Measurements from ENCODE around the gene ASMTL. TPM values are rescaled to one million over a fixed set of nuclear protein-coding genes. Genes with fewer than 3 reads are reported as not detected.

ASMTL gene
- total and polyA plus RNA-seq, 2 of the 13 experiments (the other 11 are each of a cell fraction or from before 2014, with no cell fraction given): 5.6 to 16.3 TPM

DNA sequence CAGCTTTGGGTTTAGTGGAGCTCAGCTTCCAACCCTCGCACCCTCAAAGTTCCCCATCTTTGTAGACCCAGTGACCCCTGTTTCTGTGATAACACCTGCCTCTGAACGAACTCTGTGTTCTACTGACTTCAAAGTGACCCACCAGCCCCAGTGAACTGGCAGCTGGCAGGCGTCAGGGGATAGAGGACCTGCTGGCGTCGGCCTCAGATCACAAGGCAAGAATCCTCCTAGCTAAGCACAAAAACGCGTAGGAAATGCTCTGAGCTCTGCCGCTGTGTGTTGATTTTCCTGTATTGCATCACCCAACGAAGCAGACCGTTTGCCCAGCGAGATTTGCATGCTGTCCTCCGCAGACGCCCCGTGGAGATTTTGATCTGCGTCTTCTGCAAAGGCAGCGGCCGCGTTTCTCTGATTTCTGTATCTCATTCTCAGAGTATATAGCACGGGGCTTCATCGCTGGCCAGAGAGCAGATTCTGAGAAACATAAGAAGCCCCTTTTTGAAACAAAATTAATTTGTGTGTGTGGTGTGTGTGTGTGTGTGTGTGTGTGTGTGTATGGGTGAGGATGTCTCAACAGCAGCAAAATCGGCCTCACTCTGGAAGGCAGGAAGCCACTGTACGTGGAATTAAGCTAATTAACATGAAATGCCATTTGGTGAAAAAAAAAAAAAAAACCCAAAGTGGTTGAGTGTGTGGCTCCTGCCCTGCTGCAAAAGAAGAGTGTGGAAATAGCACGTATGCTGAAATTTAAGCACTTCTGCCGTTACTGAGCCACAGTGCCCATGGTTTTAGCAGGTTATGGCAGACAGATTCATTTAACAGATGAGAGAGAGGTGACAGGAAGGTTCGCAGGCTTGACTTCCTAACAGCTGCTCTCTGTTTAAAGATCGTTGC is 29.2 kb upstream of the ASMTL start (continued):
- TF ChIP-seq ZNF558 (CRISPR knock-in tag; IDR thresholded peaks at IDR 0.05; ENCODE audit: borderline replicate concordance) (no peak), ZFYVE20 (CRISPR knock-in tag; IDR thresholded peaks at IDR 0.05; ENCODE audit: borderline replicate concordance, low read depth) (no peak), ZNF749 (CRISPR knock-in tag; IDR thresholded peaks at IDR 0.05; ENCODE audit: borderline replicate concordance) (0 out of 2 replicates have a peak, but pooled peaks have one; percentile 68), CHCHD3 (CRISPR knock-in tag; IDR thresholded peaks at IDR 0.05) (no peak), TBL1XR1 (IDR thresholded peaks at IDR 0.05; ENCODE audit: borderline replicate concordance, low read length, partially characterized antibody) (peak; percentile 25), SCMH1 (CRISPR knock-in tag; IDR thresholded peaks at IDR 0.05; ENCODE audit: borderline replicate concordance) (no peak), SMAD9 (CRISPR knock-in tag; IDR thresholded peaks at IDR 0.05) (no peak), RBAK (CRISPR knock-in tag; IDR thresholded peaks at IDR 0.05) (no peak), CC2D1A (CRISPR knock-in tag; IDR thresholded peaks at IDR 0.05) (no peak), ZNF292 (CRISPR knock-in tag; IDR thresholded peaks at IDR 0.05; ENCODE audit: borderline replicate concordance, low read depth) (peak; percentile 95; the same call in 1 of the 2 replicates), ZBTB38 (CRISPR knock-in tag; IDR thresholded peaks at IDR 0.05) (0 out of 2 replicates have a peak, but pooled peaks have one; percentile 35), ZNF441 (CRISPR knock-in tag; IDR thresholded peaks at IDR 0.05; ENCODE audit: borderline replicate concordance) (no peak), ZNF282 (IDR thresholded peaks at IDR 0.05; ENCODE audit: partially characterized antibody) (no peak)
- TF ChIP-seq, protein P1, sequence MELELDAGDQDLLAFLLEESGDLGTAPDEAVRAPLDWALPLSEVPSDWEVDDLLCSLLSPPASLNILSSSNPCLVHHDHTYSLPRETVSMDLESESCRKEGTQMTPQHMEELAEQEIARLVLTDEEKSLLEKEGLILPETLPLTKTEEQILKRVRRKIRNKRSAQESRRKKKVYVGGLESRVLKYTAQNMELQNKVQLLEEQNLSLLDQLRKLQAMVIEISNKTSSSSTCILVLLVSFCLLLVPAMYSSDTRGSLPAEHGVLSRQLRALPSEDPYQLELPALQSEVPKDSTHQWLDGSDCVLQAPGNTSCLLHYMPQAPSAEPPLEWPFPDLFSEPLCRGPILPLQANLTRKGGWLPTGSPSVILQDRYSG (CRISPR knock-in tag; IDR thresholded peaks at IDR 0.05): no peak
- TF ChIP-seq, protein P2, sequence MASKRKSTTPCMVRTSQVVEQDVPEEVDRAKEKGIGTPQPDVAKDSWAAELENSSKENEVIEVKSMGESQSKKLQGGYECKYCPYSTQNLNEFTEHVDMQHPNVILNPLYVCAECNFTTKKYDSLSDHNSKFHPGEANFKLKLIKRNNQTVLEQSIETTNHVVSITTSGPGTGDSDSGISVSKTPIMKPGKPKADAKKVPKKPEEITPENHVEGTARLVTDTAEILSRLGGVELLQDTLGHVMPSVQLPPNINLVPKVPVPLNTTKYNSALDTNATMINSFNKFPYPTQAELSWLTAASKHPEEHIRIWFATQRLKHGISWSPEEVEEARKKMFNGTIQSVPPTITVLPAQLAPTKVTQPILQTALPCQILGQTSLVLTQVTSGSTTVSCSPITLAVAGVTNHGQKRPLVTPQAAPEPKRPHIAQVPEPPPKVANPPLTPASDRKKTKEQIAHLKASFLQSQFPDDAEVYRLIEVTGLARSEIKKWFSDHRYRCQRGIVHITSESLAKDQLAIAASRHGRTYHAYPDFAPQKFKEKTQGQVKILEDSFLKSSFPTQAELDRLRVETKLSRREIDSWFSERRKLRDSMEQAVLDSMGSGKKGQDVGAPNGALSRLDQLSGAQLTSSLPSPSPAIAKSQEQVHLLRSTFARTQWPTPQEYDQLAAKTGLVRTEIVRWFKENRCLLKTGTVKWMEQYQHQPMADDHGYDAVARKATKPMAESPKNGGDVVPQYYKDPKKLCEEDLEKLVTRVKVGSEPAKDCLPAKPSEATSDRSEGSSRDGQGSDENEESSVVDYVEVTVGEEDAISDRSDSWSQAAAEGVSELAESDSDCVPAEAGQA (IDR thresholded peaks at IDR 0.05; ENCODE audit: low read depth): peak; percentile 66; the same call in 1 of the 2 replicates
- TF ChIP-seq, protein P2 (CRISPR knock-in tag; IDR thresholded peaks at IDR 0.05; ENCODE audit: borderline replicate concordance): no peak
- TF ChIP-seq, protein P3, sequence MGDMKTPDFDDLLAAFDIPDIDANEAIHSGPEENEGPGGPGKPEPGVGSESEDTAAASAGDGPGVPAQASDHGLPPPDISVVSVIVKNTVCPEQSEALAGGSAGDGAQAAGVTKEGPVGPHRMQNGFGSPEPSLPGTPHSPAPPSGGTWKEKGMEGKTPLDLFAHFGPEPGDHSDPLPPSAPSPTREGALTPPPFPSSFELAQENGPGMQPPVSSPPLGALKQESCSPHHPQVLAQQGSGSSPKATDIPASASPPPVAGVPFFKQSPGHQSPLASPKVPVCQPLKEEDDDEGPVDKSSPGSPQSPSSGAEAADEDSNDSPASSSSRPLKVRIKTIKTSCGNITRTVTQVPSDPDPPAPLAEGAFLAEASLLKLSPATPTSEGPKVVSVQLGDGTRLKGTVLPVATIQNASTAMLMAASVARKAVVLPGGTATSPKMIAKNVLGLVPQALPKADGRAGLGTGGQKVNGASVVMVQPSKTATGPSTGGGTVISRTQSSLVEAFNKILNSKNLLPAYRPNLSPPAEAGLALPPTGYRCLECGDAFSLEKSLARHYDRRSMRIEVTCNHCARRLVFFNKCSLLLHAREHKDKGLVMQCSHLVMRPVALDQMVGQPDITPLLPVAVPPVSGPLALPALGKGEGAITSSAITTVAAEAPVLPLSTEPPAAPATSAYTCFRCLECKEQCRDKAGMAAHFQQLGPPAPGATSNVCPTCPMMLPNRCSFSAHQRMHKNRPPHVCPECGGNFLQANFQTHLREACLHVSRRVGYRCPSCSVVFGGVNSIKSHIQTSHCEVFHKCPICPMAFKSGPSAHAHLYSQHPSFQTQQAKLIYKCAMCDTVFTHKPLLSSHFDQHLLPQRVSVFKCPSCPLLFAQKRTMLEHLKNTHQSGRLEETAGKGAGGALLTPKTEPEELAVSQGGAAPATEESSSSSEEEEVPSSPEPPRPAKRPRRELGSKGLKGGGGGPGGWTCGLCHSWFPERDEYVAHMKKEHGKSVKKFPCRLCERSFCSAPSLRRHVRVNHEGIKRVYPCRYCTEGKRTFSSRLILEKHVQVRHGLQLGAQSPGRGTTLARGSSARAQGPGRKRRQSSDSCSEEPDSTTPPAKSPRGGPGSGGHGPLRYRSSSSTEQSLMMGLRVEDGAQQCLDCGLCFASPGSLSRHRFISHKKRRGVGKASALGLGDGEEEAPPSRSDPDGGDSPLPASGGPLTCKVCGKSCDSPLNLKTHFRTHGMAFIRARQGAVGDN (CRISPR knock-in tag; IDR thresholded peaks at IDR 0.05): peak; percentile 68
